Type B pancreatic cell (in vitro differentiated cells): ENCODE measurements around the gene MOK. TPM values are rescaled to one million over a fixed set of nuclear protein-coding genes. Genes with fewer than 3 reads are reported as not detected.
A peak's percentile ranks its signal among the peaks of the same experiment; 100 is the strongest.

Experiments used
- DNase-seq: peaks from one replicate; pipeline ENCODE4 v3.0.0; 2021; ENCODE audit warnings: mixed read lengths; ENCODE audit not compliant: unreplicated experiment; ENCODE audit errors: extremely low spot score
- H3K27ac Mint-ChIP-seq: 2 replicates; pipeline ENCODE4 v1.8.0; 2021; ENCODE audit warnings: mild to moderate bottlenecking, mixed read lengths
- H3K27me3 Mint-ChIP-seq: 2 replicates; pipeline ENCODE4 v1.8.0; 2021; ENCODE audit warnings: mixed read lengths
- H3K36me3 Mint-ChIP-seq: 2 replicates; pipeline ENCODE4 v1.8.0; 2021; ENCODE audit warnings: mixed read lengths
- H3K4me1 Mint-ChIP-seq: one replicate; pipeline ENCODE4 v1.8.0; 2021; ENCODE audit warnings: mixed read lengths; ENCODE audit not compliant: unreplicated experiment
- H3K4me3 Mint-ChIP-seq: 2 replicates; pipeline ENCODE4 v1.8.0; 2021; ENCODE audit warnings: mild to moderate bottlenecking, mixed read lengths
- H3K9me3 Mint-ChIP-seq: 2 replicates; pipeline ENCODE4 v1.8.0; 2021; ENCODE audit warnings: mixed read lengths
- CTCF ChIP-seq: fragments of 200-600 bp; sonication (generic); conservative IDR thresholded peaks from 2 replicates; pipeline ENCODE4 v1.5.0; 2021; ENCODE audit warnings: antibody characterized with exemption, mild to moderate bottlenecking
- total RNA-seq: library from RNA; stranded (reverse); gene quantifications from 2 replicates; pipeline ENCODE4 v1.2.1, GENCODE V29; 2021; ENCODE audit warnings: low replicate concordance

Gene MOK
- total RNA-seq, 1 donor from 2014 or later, result 26.3 TPM

- TF ChIP-seq CTCF, result no peak
- Mint-ChIP-seq H3K4me1 (peaks cover 36% of the 10 kb centered on the region), H3K27me3 (peaks cover 8% of the 10 kb centered on the region), H3K36me3 (peaks cover 3% of the 10 kb centered on the region), H3K9me3 (no peaks in the 10 kb centered on the region), H3K27ac (peak overlapping the region; percentile 94), H3K4me3 (peak overlapping the region; percentile 93)
- no peak for DNase-seq
Measured at GRCh38 chr14:102320671-102321455, 15.9 kb upstream of the MOK start.

DNA sequence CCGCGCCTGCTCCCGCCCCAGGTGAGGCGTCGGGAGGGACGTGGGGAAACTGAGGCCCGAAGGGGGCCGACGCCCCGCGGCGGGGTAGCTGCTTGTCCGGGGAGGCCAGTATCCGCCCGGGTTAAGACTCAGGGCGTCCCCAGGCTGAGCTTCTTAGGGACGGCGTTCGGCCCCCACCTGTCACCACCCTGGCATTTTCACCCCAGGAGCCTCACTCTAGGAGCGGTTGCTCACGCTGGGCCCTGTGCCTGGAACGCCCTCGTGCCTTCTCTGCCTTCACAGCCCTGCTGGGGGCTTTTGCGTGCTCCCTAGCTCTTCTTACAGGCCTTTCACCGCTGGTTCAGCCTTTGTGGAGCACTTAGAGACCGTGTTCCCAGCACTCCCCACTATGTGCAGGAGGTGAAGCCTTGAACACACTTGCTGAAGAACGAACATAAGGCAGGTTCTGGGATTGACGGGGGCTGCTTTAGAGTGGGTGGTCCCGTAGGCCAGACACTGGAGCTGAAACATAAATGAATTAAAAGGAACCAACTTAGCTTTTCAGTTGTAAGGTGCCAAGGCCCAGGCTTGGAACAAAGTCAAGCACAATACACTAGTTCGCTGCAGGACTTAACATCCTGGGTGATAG lies 15.2 kb upstream of the MOK start:
- Mint-ChIP-seq H3K36me3 (peaks cover 3% of the 10 kb centered on the region), H3K9me3 (no peaks in the 10 kb centered on the region), H3K4me3 (peak overlapping the region; percentile 93), H3K4me1 (peaks cover 36% of the 10 kb centered on the region), H3K27ac (peak overlapping the region; percentile 94), H3K27me3 (peaks cover 8% of the 10 kb centered on the region)
- DNase-seq, result no peak
- no peak for TF ChIP-seq CTCF

GRCh38 chr14:102319351-102320032 lies 14.5 kb upstream of the MOK start, which contains the start of gene ZNF839:
Gene ZNF839, plus strand, starts transcription at chr14:102319746. Its CDS starts 20 bp downstream, at chr14:102319766.
- Mint-ChIP-seq H3K4me3 (peak within 1 kb of the TSS; percentile 98), H3K36me3 (peaks cover 3% of the 10 kb centered on the region), H3K4me1 (peaks cover 38% of the 10 kb centered on the region), H3K27me3 (peaks cover 13% of the 10 kb centered on the region), H3K9me3 (no peaks in the 10 kb centered on the region), H3K27ac (peak within 1 kb of the TSS; percentile 99)
- DNase-seq, result peak; percentile 94
- TF ChIP-seq CTCF, result no peak

- no peak for DNase-seq
- H3K36me3 Mint-ChIP-seq, result peaks cover 3% of the 10 kb centered on the region
- no peaks in the 10 kb centered on the region for H3K9me3 Mint-ChIP-seq
- H3K27ac Mint-ChIP-seq, result peak overlapping the region; percentile 99
- H3K4me3 Mint-ChIP-seq, result peak overlapping the region; percentile 98
- H3K4me1 Mint-ChIP-seq, result peaks cover 43% of the 10 kb centered on the region
- peaks cover 14% of the 10 kb centered on the region for H3K27me3 Mint-ChIP-seq
- no peak for TF ChIP-seq CTCF
Measured at GRCh38 chr14:102318781-102319276, 13.9 kb upstream of the MOK start.

DNA sequence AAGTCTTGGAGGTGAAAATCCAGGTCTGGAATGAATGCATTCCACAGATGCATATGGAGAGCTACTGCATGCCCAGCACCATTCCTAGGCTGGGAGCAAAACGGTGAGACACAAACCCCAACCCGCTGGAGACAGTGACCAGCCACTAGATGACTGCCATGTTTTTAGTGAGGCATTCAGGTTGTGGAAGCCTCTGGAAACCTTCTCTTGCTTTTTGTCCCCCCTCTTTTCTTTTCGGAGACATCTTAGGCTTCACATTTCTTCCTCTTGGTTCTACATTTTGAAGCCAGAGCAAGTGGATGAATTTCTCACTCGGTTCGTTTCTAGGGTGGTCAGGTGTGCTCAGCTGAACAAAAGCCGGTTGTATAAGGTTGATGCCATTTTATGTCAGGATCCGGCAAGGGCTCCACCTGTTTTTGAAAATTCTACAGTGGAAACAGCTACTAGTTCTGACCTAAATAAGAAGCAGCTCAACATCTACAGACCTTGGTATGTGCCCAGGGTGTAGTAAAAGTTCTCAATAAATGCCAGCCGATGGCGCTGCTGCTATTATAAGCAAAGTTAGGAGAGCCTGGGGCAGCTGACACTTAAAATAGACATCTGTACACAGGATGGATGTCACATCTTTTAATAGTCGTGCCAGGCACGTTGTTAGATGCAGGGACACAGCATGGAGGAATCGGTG lies 12.7 kb upstream of the MOK start:
- no peak for DNase-seq
- Mint-ChIP-seq H3K36me3 (peaks cover 3% of the 10 kb centered on the region), H3K9me3 (no peaks in the 10 kb centered on the region), H3K4me1 (peaks cover 40% of the 10 kb centered on the region), H3K4me3 (peak overlapping the region; percentile 98), H3K27me3 (peaks cover 14% of the 10 kb centered on the region), H3K27ac (peak overlapping the region; percentile 98)
- no peak for TF ChIP-seq CTCF
